Left ventricle myocardium inferior (tissue), 1 donor: ENCODE data around the gene FHIT. TPM values are rescaled to one million over a fixed set of nuclear protein-coding genes. Genes with fewer than 3 reads are reported as not detected.
"Not testable (repeated sequence)": the region's sequence is repeated elsewhere in the genome, so short reads cannot be mapped to it uniquely, and the experiment has no call there.

ENCODE experiments used
- DNase-seq: peaks from one replicate; pipeline ENCODE4 v3.0.0-alpha.2; 2020
- H3K27ac ChIP-seq: fragments of 200-600 bp; replicated peaks from 2 replicates; pipeline ENCODE4 v1.8.0; 2021
- H3K27me3 ChIP-seq: fragments of 200-600 bp; 2 replicates; pipeline ENCODE4 v1.8.0; 2021; ENCODE audit warnings: low read depth
- H3K36me3 ChIP-seq: fragments of 200-600 bp; 2 replicates; pipeline ENCODE4 v1.8.0; 2021
- H3K4me1 ChIP-seq: fragments of 200-600 bp; 2 replicates; pipeline ENCODE4 v1.8.0; 2021
- H3K4me3 ChIP-seq: fragments of 200-600 bp; 2 replicates; pipeline ENCODE4 v1.8.0; 2021; ENCODE audit warnings: mild to moderate bottlenecking, moderate library complexity
- H3K9me3 ChIP-seq: fragments of 200-600 bp; replicated peaks from 2 replicates; pipeline ENCODE4 v1.8.0; 2021
- intact Hi-C: fragments of 100-400 bp; cut with micrococcal nuclease; formaldehyde crosslinking; loops from one replicate; pipeline ENCODE4 v1.11.0; 2022
- total RNA-seq: library from RNA; stranded (reverse); fragmentation: NEBNext Ultra II Directional; extraction: Animal tissue kit (Norgen Biotek cat#: 25700); gene quantifications from one replicate; pipeline ENCODE4 v1.2.1, GENCODE V29; 2021
- TF ChIP-seq, protein P1 (sequence below): fragments of 200-600 bp; IDR thresholded peaks from 2 replicates; pipeline ENCODE4 v1.8.0; 2021; ENCODE audit warnings: antibody characterized with exemption, mild to moderate bottlenecking, borderline replicate concordance
- donor health status: DM: no; HTN: yes; CAD: no; lungs with severe emphysema.

The FHIT gene
- total RNA-seq, 1 donor from 2014 or later = 16.0 TPM

DNA sequence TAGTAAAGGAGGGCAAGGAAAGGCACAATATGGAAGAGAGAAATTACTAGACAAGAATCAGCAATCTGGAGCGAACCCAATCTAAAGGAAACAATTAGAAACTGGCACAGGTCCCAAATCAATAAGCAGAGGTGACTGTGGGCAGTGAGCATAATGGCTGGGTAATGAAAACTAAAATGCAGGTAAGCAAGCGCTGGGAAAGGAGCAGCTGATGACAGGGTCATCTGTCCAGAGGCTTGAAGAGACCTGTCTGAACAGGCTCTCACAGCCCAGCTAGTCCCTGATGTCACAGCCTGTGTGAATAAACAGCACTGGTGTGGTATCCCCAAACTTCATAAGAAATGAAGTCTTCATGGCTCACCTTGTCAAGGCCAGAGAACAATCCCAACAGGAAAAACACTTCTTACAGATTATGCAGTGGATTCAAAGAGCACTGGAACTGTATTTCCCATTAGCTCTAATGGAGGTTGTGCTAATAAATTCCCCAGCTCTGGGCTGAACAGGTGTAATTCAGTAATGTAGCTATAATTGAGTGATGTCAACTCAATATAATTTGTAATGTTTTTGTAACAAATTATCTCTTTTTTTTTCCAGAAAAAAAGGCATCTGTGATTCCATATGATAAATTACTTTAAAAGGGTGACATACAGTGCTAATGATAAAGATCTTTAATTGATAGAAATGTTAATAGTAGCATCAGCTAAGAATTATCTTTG is 197.3 kb downstream of the FHIT start:
- TF ChIP-seq, protein P1, sequence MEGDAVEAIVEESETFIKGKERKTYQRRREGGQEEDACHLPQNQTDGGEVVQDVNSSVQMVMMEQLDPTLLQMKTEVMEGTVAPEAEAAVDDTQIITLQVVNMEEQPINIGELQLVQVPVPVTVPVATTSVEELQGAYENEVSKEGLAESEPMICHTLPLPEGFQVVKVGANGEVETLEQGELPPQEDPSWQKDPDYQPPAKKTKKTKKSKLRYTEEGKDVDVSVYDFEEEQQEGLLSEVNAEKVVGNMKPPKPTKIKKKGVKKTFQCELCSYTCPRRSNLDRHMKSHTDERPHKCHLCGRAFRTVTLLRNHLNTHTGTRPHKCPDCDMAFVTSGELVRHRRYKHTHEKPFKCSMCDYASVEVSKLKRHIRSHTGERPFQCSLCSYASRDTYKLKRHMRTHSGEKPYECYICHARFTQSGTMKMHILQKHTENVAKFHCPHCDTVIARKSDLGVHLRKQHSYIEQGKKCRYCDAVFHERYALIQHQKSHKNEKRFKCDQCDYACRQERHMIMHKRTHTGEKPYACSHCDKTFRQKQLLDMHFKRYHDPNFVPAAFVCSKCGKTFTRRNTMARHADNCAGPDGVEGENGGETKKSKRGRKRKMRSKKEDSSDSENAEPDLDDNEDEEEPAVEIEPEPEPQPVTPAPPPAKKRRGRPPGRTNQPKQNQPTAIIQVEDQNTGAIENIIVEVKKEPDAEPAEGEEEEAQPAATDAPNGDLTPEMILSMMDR = no peak
- Histone ChIP-seq H3K36me3 (no peaks in the 10 kb centered on the region), H3K27ac (no peak overlapping the region), H3K9me3 (no peaks in the 10 kb centered on the region), H3K27me3 (no peaks in the 10 kb centered on the region), H3K4me3 (no peak overlapping the region), H3K4me1 (no peaks in the 10 kb centered on the region)
- intact Hi-C loops = no loop called here
- DNase-seq = no peak

DNA sequence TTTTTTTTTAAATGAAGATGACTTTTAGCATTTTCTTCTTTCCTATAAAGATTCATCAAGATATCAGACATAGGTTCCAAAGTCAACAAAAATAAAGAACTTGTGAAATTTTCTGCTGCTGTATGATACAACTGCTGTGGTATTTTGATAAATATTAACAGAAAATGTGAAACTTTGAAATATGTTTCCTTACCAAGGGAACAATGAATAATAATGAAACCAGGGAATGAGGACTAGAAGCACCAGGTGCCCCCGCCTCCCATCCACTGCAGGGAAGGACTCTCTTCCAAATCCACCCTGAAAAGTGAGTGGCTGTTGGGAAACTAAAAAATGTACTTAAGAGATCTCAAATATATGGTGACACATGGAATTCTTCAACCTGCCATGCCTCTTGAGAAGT is 198.4 kb downstream of the FHIT start:
- no peak for DNase-seq
- intact Hi-C loops = no loop called here
- peaks cover 5% of the 10 kb centered on the region for H3K9me3 ChIP-seq
- H3K4me1 ChIP-seq = no peaks in the 10 kb centered on the region
- no peak overlapping the region for H3K27ac ChIP-seq
- no peaks in the 10 kb centered on the region for H3K36me3 ChIP-seq
- no peak overlapping the region for H3K4me3 ChIP-seq
- H3K27me3 ChIP-seq = no peaks in the 10 kb centered on the region
- TF ChIP-seq, protein P1 = no peak

DNA sequence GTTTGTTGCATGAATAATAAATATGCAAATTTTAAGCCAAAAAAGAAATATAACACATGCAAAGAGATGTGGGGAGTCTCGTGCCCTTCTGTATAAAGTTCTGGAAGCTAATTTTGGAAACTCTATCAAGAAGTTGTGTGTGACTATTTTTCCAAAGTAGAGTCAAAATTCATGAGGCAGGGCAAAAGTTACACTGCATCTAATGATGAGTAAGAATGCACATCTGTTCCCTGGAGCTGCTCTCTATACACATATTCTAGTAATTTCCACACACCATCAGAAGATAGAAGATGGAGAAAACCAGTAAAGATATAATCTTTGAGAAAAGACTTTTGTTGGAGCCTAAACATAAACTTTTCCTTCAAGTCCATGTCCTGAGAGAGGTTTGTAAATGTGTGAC is 199.6 kb downstream of the FHIT start:
- TF ChIP-seq, protein P1 = no peak
- H3K27ac ChIP-seq = no peak overlapping the region
- H3K4me1 ChIP-seq = no peaks in the 10 kb centered on the region
- peaks cover 9% of the 10 kb centered on the region for H3K9me3 ChIP-seq
- H3K4me3 ChIP-seq = no peak overlapping the region
- no peaks in the 10 kb centered on the region for H3K27me3 ChIP-seq
- H3K36me3 ChIP-seq = no peaks in the 10 kb centered on the region
- intact Hi-C loops = no loop called here
- DNase-seq = no peak

DNA sequence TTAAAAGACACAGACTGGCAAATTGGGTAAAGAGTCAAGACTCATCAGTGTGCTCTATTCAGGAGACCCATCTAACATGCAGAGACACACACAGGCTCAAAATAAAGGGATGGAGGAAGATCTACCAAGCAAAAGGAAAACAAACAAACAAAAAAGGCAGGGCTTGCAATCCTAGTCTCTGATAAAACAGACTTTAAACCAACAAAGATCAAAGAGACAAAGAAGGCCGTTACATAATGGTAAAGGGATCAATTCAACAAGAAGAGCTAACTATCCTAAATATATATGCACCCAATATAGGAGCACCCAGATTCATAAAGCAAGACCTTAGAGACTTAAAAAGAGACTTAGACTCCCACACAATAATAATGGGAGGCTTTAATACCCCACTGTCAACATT is 206.1 kb downstream of the FHIT start:
- H3K4me1 ChIP-seq, H3K36me3 ChIP-seq, H3K27ac ChIP-seq, DNase-seq, H3K27me3 ChIP-seq, intact Hi-C loops, H3K4me3 ChIP-seq: not testable (repeated sequence)
- peaks cover 58% of the 10 kb centered on the region for H3K9me3 ChIP-seq

DNA sequence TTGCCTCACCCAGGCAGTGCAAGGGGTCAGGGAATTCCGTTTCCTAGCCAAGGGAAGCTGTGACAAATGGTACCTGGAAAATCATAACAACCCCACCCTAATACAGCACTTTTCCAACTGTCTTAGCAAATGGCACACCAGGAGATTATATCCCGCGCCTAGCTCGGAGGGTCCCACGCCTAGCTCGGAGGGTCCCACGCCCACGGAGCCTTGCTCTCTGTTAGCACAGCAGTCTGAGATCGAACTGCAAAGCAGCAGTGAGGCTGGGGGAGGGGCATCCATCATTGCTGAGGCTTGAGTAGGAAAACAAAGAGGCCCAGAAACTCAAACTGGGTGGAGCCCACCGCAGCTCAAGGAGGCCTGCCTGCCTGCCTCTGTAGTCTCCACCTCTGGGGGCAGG is 208.1 kb downstream of the FHIT start:
- Histone ChIP-seq H3K27ac (no peak overlapping the region), H3K9me3 (peaks cover 53% of the 10 kb centered on the region), H3K4me3 (no peak overlapping the region), H3K27me3 (no peaks in the 10 kb centered on the region), H3K36me3 (no peaks in the 10 kb centered on the region), H3K4me1 (no peaks in the 10 kb centered on the region)
- intact Hi-C loops = no loop called here
- TF ChIP-seq, protein P1 = no peak
- no peak for DNase-seq

DNA sequence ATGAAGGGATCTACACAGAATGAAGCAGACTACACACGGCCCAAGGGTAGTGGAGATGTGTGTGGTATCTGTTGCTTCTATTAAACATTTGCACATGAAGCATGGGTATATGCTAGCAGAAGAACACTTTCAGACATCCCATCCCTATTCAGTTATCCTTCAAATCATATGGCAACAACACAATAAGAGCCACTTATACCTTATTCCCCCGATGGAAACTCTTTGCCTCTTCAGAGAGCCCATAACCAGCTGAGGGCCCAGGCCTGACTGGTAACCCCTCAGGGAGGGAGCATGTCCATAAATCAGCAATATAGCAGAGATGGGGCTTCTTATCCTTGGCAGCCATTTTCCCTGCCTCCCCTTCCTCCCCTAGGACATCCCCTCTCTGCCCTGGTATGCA is 210.6 kb downstream of the FHIT start:
- Histone ChIP-seq H3K4me1 (no peaks in the 10 kb centered on the region), H3K36me3 (no peaks in the 10 kb centered on the region), H3K27ac (no peak overlapping the region), H3K4me3 (no peak overlapping the region), H3K27me3 (no peaks in the 10 kb centered on the region), H3K9me3 (peaks cover 40% of the 10 kb centered on the region)
- TF ChIP-seq, protein P1 = no peak
- no peak for DNase-seq
- intact Hi-C loops = no loop called here
